Neural progenitor cell (in vitro differentiated cells): ENCODE measurements around the gene PCDHGB3. TPM values are rescaled to one million over a fixed set of nuclear protein-coding genes. Genes with fewer than 3 reads are reported as not detected.
A peak's percentile ranks its signal among the peaks of the same experiment; 100 is the strongest.

Experiments
- DNase-seq: peaks from one replicate; pipeline ENCODE4 v3.0.0-alpha.2; 2016; ENCODE audit warnings: low spot score
- H2AFZ ChIP-seq: fragments of 200-600 bp; sonication (generic); replicated peaks from 2 replicates; pipeline ENCODE4 v1.6.1; 2016; ENCODE audit warnings: antibody characterized with exemption
- H3F3A ChIP-seq: fragments of 200-600 bp; sonication (generic); 2 replicates; pipeline ENCODE4 v1.6.1; 2016; ENCODE audit warnings: antibody characterized with exemption, low read depth
- H3K27ac ChIP-seq: fragments of 200-600 bp; sonication (generic); 2 replicates; pipeline ENCODE4 v1.5.1; 2016; ENCODE audit warnings: mild to moderate bottlenecking
- H3K27me3 ChIP-seq: fragments of 200-600 bp; sonication (generic); 2 replicates; pipeline ENCODE4 v1.6.1; 2016; ENCODE audit warnings: mild to moderate bottlenecking, moderate library complexity
- H3K36me3 ChIP-seq: fragments of 200-600 bp; sonication (generic); 2 replicates; pipeline ENCODE4 v1.5.1; 2016
- H3K4me1 ChIP-seq: fragments of 200-600 bp; sonication (generic); 2 replicates; pipeline ENCODE4 v1.6.1; 2016; ENCODE audit warnings: mixed run types
- H3K4me2 ChIP-seq: fragments of 200-600 bp; sonication (generic); 2 replicates; pipeline ENCODE4 v1.6.1; 2016
- H3K4me3 ChIP-seq: fragments of 200-600 bp; sonication (generic); 2 replicates; pipeline ENCODE4 v1.5.1; 2016
- H3K79me2 ChIP-seq: fragments of 200-600 bp; sonication (generic); 2 replicates; pipeline ENCODE4 v1.6.1; 2016; ENCODE audit warnings: low read depth
- H3K9ac ChIP-seq: fragments of 200-600 bp; sonication (generic); 2 replicates; pipeline ENCODE4 v1.6.1; 2016
- H3K9me3 ChIP-seq: fragments of 200-600 bp; sonication (generic); 2 replicates; pipeline ENCODE4 v1.5.1; 2016; ENCODE audit warnings: low read depth
- H4K20me1 ChIP-seq: fragments of 200-600 bp; sonication (generic); 2 replicates; pipeline ENCODE4 v1.6.1; 2016; ENCODE audit warnings: low read depth
- H3K27ac Mint-ChIP-seq: 3 replicates; pipeline ENCODE4 v1.8.0; 2021; ENCODE audit warnings: mixed read lengths
- H3K27me3 Mint-ChIP-seq: 2 replicates; pipeline ENCODE4 v1.8.0; 2022; ENCODE audit warnings: low read depth, mild to moderate bottlenecking, inconsistent platforms, moderate library complexity, mixed read lengths; ENCODE audit not compliant: insufficient read depth
- H3K36me3 Mint-ChIP-seq: 3 replicates; pipeline ENCODE4 v1.8.0; 2021; ENCODE audit warnings: mixed read lengths
- H3K4me1 Mint-ChIP-seq: 3 replicates; pipeline ENCODE4 v1.8.0; 2021; ENCODE audit warnings: mixed read lengths
- H3K4me3 Mint-ChIP-seq: 3 replicates; pipeline ENCODE4 v1.8.0; 2021; ENCODE audit warnings: mild to moderate bottlenecking, moderate library complexity, mixed read lengths
- H3K9me3 Mint-ChIP-seq: 3 replicates; pipeline ENCODE4 v1.8.0; 2020; ENCODE audit warnings: mixed read lengths
- CTCF ChIP-seq: fragments of 200-600 bp; sonication (generic); IDR thresholded peaks from 2 replicates; pipeline ENCODE4 v1.5.1; 2017; ENCODE audit warnings: antibody characterized with exemption, mild to moderate bottlenecking
- EZH2 ChIP-seq: fragments of 200-600 bp; sonication (generic); IDR thresholded peaks from 2 replicates; pipeline ENCODE4 v1.6.1; 2017; ENCODE audit warnings: antibody characterized with exemption, mild to moderate bottlenecking, moderate library complexity
- EZH2phosphoT487 ChIP-seq: fragments of 200-600 bp; sonication (generic); IDR thresholded peaks from 2 replicates; pipeline ENCODE4 v1.6.1; 2017; ENCODE audit warnings: antibody characterized with exemption
- total RNA-seq: library from RNA; depleted of rRNA; stranded (reverse); fragments of >200 nt; gene quantifications from 2 replicates; pipeline ENCODE4 v1.2.3, GENCODE V29; 2015; ENCODE audit warnings: low replicate concordance

The PCDHGB3 gene
- total RNA-seq, 1 donor from 2014 or later: 0.95 TPM

- Histone ChIP-seq H3K27me3 (no peaks in the 10 kb centered on the region), H2AFZ (no peak overlapping the region), H3F3A (peaks cover 44% of the 10 kb centered on the region), H3K9ac (no peak overlapping the region), H3K4me2 (peak overlapping the region; percentile 36), H3K4me3 (peak overlapping the region; percentile 38), H3K9me3 (peaks cover 80% of the 10 kb centered on the region), H3K36me3 (peaks cover 56% of the 10 kb centered on the region), H3K4me1 (no peaks in the 10 kb centered on the region), H4K20me1 (no peaks in the 10 kb centered on the region), H3K79me2 (peaks cover 16% of the 10 kb centered on the region), H3K27ac (no peak overlapping the region)
- Mint-ChIP-seq H3K9me3 (peaks cover 87% of the 10 kb centered on the region), H3K36me3 (peaks cover 78% of the 10 kb centered on the region), H3K4me3 (no peak overlapping the region), H3K27me3 (peaks cover 17% of the 10 kb centered on the region), H3K4me1 (peaks cover 4% of the 10 kb centered on the region), H3K27ac (no peak overlapping the region)
- TF ChIP-seq CTCF (no peak), EZH2phosphoT487 (no peak), EZH2 (no peak)
- DNase-seq: no peak
These were observed 51.4 kb downstream of the PCDHGB3 start for GRCh38 chr5:141421489-141421855.

Other genes starting within 250 kb of the PCDHGB3 start
- 1.9 and 2.3 TPM in 2 replicates for gene PCDHB4, start 248.4 kb upstream of the PCDHGB3 start, total RNA-seq
- gene PCDHB5, start 235.0 kb upstream of the PCDHGB3 start, total RNA-seq: 11.9 and 15.2 TPM in 2 replicates
- 0.90 and 1.5 TPM in 2 replicates for gene PCDHB6, start 220.2 kb upstream of the PCDHGB3 start, total RNA-seq
- 0.21 and 0.90 TPM in 2 replicates for gene PCDHB7, start 197.6 kb upstream of the PCDHGB3 start, total RNA-seq
- 0.31 TPM in 1 of 2 replicates, not detected in the other for gene PCDHB8, start 192.5 kb upstream of the PCDHGB3 start, total RNA-seq
- gene PCDHB16, start 187.9 kb upstream of the PCDHGB3 start, total RNA-seq: 4.0 and 4.5 TPM in 2 replicates
- gene PCDHB9, start 183.1 kb upstream of the PCDHGB3 start, total RNA-seq: 3.1 and 4.6 TPM in 2 replicates
- gene PCDHB10, start 177.9 kb upstream of the PCDHGB3 start, total RNA-seq: 9.3 and 10.4 TPM in 2 replicates
- gene PCDHB11, start 170.6 kb upstream of the PCDHGB3 start, total RNA-seq: 3.8 and 4.0 TPM in 2 replicates
- gene PCDHB12, start 161.5 kb upstream of the PCDHGB3 start, total RNA-seq: 3.0 and 3.8 TPM in 2 replicates
- gene PCDHB13, start 156.3 kb upstream of the PCDHGB3 start, total RNA-seq: 2.4 and 3.0 TPM in 2 replicates
- 7.2 and 7.4 TPM in 2 replicates for gene PCDHB14, start 146.9 kb upstream of the PCDHGB3 start, total RNA-seq
- 7.8 and 9.4 TPM in 2 replicates for gene PCDHB15, start 124.8 kb upstream of the PCDHGB3 start, total RNA-seq
- 0.22 and 0.96 TPM in 2 replicates for gene SLC25A2, start 66.2 kb upstream of the PCDHGB3 start, total RNA-seq
- gene TAF7, start 49.5 kb upstream of the PCDHGB3 start, total RNA-seq: 121 and 157 TPM in 2 replicates
- 1.0 and 1.5 TPM in 2 replicates for gene PCDHGA1, start 39.7 kb upstream of the PCDHGB3 start, total RNA-seq
- gene PCDHGA2, start 31.5 kb upstream of the PCDHGB3 start, total RNA-seq: 0.37 and 0.71 TPM in 2 replicates
- gene PCDHGA3, start 26.4 kb upstream of the PCDHGB3 start, total RNA-seq: 0.34 and 0.54 TPM in 2 replicates
- gene PCDHGB1, start 20.1 kb upstream of the PCDHGB3 start, total RNA-seq: 3.6 and 4.3 TPM in 2 replicates
- gene PCDHGA4, start 15.2 kb upstream of the PCDHGB3 start, total RNA-seq: 2.3 and 2.4 TPM in 2 replicates
- 2.1 and 2.2 TPM in 2 replicates for gene PCDHGB2, start 10.2 kb upstream of the PCDHGB3 start, total RNA-seq
- 0.71 and 1.3 TPM in 2 replicates for gene PCDHGA5, start 6.1 kb upstream of the PCDHGB3 start, total RNA-seq
- gene PCDHGA6, start 3.6 kb downstream of the PCDHGB3 start, total RNA-seq: 0.77 and 1.4 TPM in 2 replicates
- 0.81 and 1.1 TPM in 2 replicates for gene PCDHGA7, start 12.5 kb downstream of the PCDHGB3 start, total RNA-seq
- gene PCDHGB4, start 17.5 kb downstream of the PCDHGB3 start, total RNA-seq: 10.4 and 14.9 TPM in 2 replicates
- 2.3 and 3.3 TPM in 2 replicates for gene PCDHGA8, start 22.4 kb downstream of the PCDHGB3 start, total RNA-seq
- 2.0 and 3.7 TPM in 2 replicates for gene PCDHGB5, start 27.7 kb downstream of the PCDHGB3 start, total RNA-seq
- 0.97 and 2.2 TPM in 2 replicates for gene PCDHGA9, start 32.5 kb downstream of the PCDHGB3 start, total RNA-seq
- gene PCDHGB6, start 37.8 kb downstream of the PCDHGB3 start, total RNA-seq: 13.2 and 22.1 TPM in 2 replicates
- gene PCDHGA10, start 42.7 kb downstream of the PCDHGB3 start, total RNA-seq: 4.2 and 4.7 TPM in 2 replicates
- gene PCDHGB7, start 47.4 kb downstream of the PCDHGB3 start, total RNA-seq: 21.1 and 23.9 TPM in 2 replicates
- 9.5 and 13.3 TPM in 2 replicates for gene PCDHGA11, start 50.8 kb downstream of the PCDHGB3 start, total RNA-seq
- gene PCDHGA12, start 60.3 kb downstream of the PCDHGB3 start, total RNA-seq: 0.79 and 2.2 TPM in 2 replicates
- 14.7 and 17.2 TPM in 2 replicates for gene PCDHGC3, start 105.7 kb downstream of the PCDHGB3 start, total RNA-seq
- 5.0 and 10.4 TPM in 2 replicates for gene PCDHGC4, start 114.8 kb downstream of the PCDHGB3 start, total RNA-seq
- gene PCDHGC5, start 118.8 kb downstream of the PCDHGB3 start, total RNA-seq: 0.43 and 1.3 TPM in 2 replicates
- 20.4 and 30.8 TPM in 2 replicates for gene DIAPH1, start 248.8 kb downstream of the PCDHGB3 start, total RNA-seq